SK-N-SH (cell line): ENCODE data around the gene TWNK. TPM values are rescaled to one million over a fixed set of nuclear protein-coding genes. Genes with fewer than 3 reads are reported as not detected.

Experiments used
- CTCF ChIA-PET: fragments of 300-600, 350-600 bp; formaldehyde crosslinking; extraction: SDS; loops from one replicate; lab custom pipeline; 2021; lab: Yijun Ruan, JAX
- POLR2A ChIA-PET: fragments of 350-600 bp; sonication (Branson Sonifier 250); formaldehyde crosslinking; extraction: SDS; loops from one replicate; lab custom pipeline; 2020; ENCODE audit warnings: antibody characterized with exemption, inconsistent platforms; lab: Yijun Ruan, JAX
- DNase-seq: peaks from one replicate; pipeline ENCODE4 v3.0.0; 2012
- H2AFZ ChIP-seq: fragments of 200-600 bp; sonication (generic); 2 replicates; pipeline ENCODE4 v1.8.1; 2016; ENCODE audit warnings: antibody characterized with exemption, mild to moderate bottlenecking, low read depth
- H3F3A ChIP-seq: fragments of 200-600 bp; sonication (generic); replicated peaks from 2 replicates; pipeline ENCODE3; 2016; ENCODE audit warnings: antibody characterized with exemption, mild to moderate bottlenecking; ENCODE audit not compliant: insufficient read depth
- H3K27ac ChIP-seq, 2 experiments: fragments of 200-500 bp in 1 of 2; fragments of 200-600 bp in 1 of 2; sonication (Bioruptor generic) in 1 of 2; sonication (generic), shearing (Covaris generic) in 1 of 2; 2 replicates each; pipeline versions ENCODE4 v1.5.1 to v1.6.1; 2014 to 2016; ENCODE audit warnings: low read depth in 2 of 2, inconsistent platforms in 1 of 2, low read length in 1 of 2, mild to moderate bottlenecking in 1 of 2, mixed read lengths in 1 of 2
- H3K27me3 ChIP-seq: fragments of 200-600 bp; sonication (generic), shearing (Covaris generic); 2 replicates; pipeline ENCODE4 v1.6.1; 2016; ENCODE audit warnings: mixed run types; ENCODE audit not compliant: insufficient read depth
- H3K36me3 ChIP-seq, 2 experiments: fragments of 200-500 bp in 1 of 2; fragments of 200-600 bp in 1 of 2; sonication (Bioruptor generic) in 1 of 2; sonication (generic) in 1 of 2; replicated peaks in 1 of 2; 2 replicates each; pipeline versions ENCODE3 to v1.5.1; 2014 to 2016; ENCODE audit warnings: low read length in 1 of 2, mild to moderate bottlenecking in 1 of 2; ENCODE audit not compliant: insufficient read depth in 2 of 2, control insufficient read depth in 1 of 2
- H3K4me1 ChIP-seq, 2 experiments: fragments of 200-500 bp in 1 of 2; fragments of 200-600 bp in 1 of 2; sonication (Bioruptor generic) in 1 of 2; sonication (generic), shearing (Covaris generic) in 1 of 2; 2 replicates each; pipeline versions ENCODE4 v1.5.1 to v1.6.1; 2014 to 2016; ENCODE audit warnings: low read depth in 1 of 2, low read length in 1 of 2, mixed run types in 1 of 2; ENCODE audit not compliant: insufficient read depth in 2 of 2, control insufficient read depth in 1 of 2
- H3K4me2 ChIP-seq: fragments of 200-600 bp; sonication (generic), shearing (Covaris generic); 2 replicates; pipeline ENCODE4 v1.6.1; 2017; ENCODE audit warnings: mixed run types
- H3K4me3 ChIP-seq, 2 experiments: fragments of 200-500 bp in 1 of 2; fragments of 200-600 bp in 1 of 2; sonication (Bioruptor generic) in 1 of 2; sonication (generic), shearing (Covaris generic) in 1 of 2; 2 replicates each; pipeline versions ENCODE4 v1.5.1 to v1.8.1; 2014 to 2016; ENCODE audit warnings: low read depth in 2 of 2, inconsistent platforms in 1 of 2, low read length in 1 of 2, mild to moderate bottlenecking in 1 of 2, mixed read lengths in 1 of 2, moderate library complexity in 1 of 2
- H3K79me2 ChIP-seq: fragments of 200-600 bp; sonication (generic); 2 replicates; pipeline ENCODE4 v1.8.1; 2017; ENCODE audit warnings: mild to moderate bottlenecking; ENCODE audit not compliant: insufficient read depth
- H3K9ac ChIP-seq: fragments of 200-600 bp; sonication (generic); 2 replicates; pipeline ENCODE4 v1.6.1; 2017; ENCODE audit warnings: mixed run types
- H3K9me2 ChIP-seq: fragments of 200-600 bp; sonication (generic); 2 replicates; pipeline ENCODE4 v1.6.1; 2017; ENCODE audit warnings: mixed run types
- H3K9me3 ChIP-seq: fragments of 200-600 bp; sonication (generic); 2 replicates; pipeline ENCODE4 v1.6.1; 2017; ENCODE audit warnings: mixed run types, mild to moderate bottlenecking, moderate library complexity
- H4K20me1 ChIP-seq: fragments of 200-600 bp; sonication (generic); 2 replicates; pipeline ENCODE4 v1.6.1; 2017; ENCODE audit warnings: mild to moderate bottlenecking, mixed run types; ENCODE audit not compliant: insufficient read depth
- CHD2 ChIP-seq: fragments of 150-350 bp; IDR thresholded peaks from 2 replicates; pipeline ENCODE4 v1.6.1; 2018; ENCODE audit warnings: low read length; ENCODE audit not compliant: partially characterized antibody
- FOSL2 ChIP-seq: IDR thresholded peaks from 2 replicates; pipeline ENCODE4 v1.4.0; 2012; ENCODE audit warnings: low read depth, mild to moderate bottlenecking, moderate library complexity, borderline replicate concordance
- GABPA ChIP-seq: IDR thresholded peaks from 2 replicates; pipeline ENCODE4 v1.4.0; 2012; ENCODE audit warnings: low read depth, mild to moderate bottlenecking
- GATA2 ChIP-seq: sonication (generic); formaldehyde crosslinking; IDR thresholded peaks from 2 replicates; pipeline ENCODE4 v1.5.0; 2020; ENCODE audit warnings: mild to moderate bottlenecking, missing genetic modification reagents
- MEF2A ChIP-seq: IDR thresholded peaks from 2 replicates; pipeline ENCODE4 v1.4.0; 2012; ENCODE audit warnings: low read depth, borderline replicate concordance
- NFIC ChIP-seq: IDR thresholded peaks from 2 replicates; pipeline ENCODE4 v1.4.0; 2012; ENCODE audit warnings: borderline replicate concordance
- RCOR1 ChIP-seq: fragments of 150-350 bp; IDR thresholded peaks from 2 replicates; pipeline ENCODE4 v1.6.1; 2017; ENCODE audit warnings: antibody characterized with exemption, low read length
- RFX5 ChIP-seq: IDR thresholded peaks from 2 replicates; pipeline ENCODE4 v1.6.1; 2012; ENCODE audit warnings: mild to moderate bottlenecking, improper control_type of control experiment, low read length
- RXRA ChIP-seq: IDR thresholded peaks from 2 replicates; pipeline ENCODE4 v1.4.0; 2012; ENCODE audit warnings: low read depth, mild to moderate bottlenecking, borderline replicate concordance
- SMC3 ChIP-seq: IDR thresholded peaks from 2 replicates; pipeline ENCODE4 v1.6.1; 2012; ENCODE audit warnings: low read depth, low read length, improper control_type of control experiment
- TAF1 ChIP-seq: IDR thresholded peaks from 2 replicates; pipeline ENCODE4 v1.6.1; 2012; ENCODE audit warnings: low read depth, mild to moderate bottlenecking, low read length, moderate library complexity, borderline replicate concordance
- TCF12 ChIP-seq: IDR thresholded peaks from 2 replicates; pipeline ENCODE4 v1.4.0; 2012
- TEAD4 ChIP-seq: IDR thresholded peaks from 2 replicates; pipeline ENCODE4 v1.4.0; 2012; ENCODE audit warnings: mild to moderate bottlenecking, borderline replicate concordance; ENCODE audit not compliant: insufficient read depth
- WGBS: methylation state at CpG from one replicate; pipeline ENCODE4 v1.1.6; 2017; ENCODE audit warnings: low lambda C conversion rate; 5-methylcytosine and 5-hydroxymethylcytosine counted together
- polyA plus RNA-seq, 3 experiments: library from polyadenylated mRNA; depleted of rRNA; stranded (reverse); fragments of >200 nt; gene quantifications; 2 replicates each; pipeline ENCODE4 v1.2.3, GENCODE V29; 2012
- TF ChIP-seq, protein P1 (sequence below): IDR thresholded peaks from 2 replicates; pipeline ENCODE4 v1.4.0; 2012; ENCODE audit warnings: low read depth, borderline replicate concordance
- TF ChIP-seq, protein P2 (sequence below): fragments of 200-600 bp; sonication (generic); IDR thresholded peaks from 2 replicates; pipeline ENCODE4 v1.6.1; 2017; ENCODE audit warnings: antibody characterized with exemption, mild to moderate bottlenecking, moderate library complexity
- TF ChIP-seq, protein P3 (sequence below): fragments of 150-350 bp; IDR thresholded peaks from 2 replicates; pipeline ENCODE4 v1.6.1; 2016; ENCODE audit warnings: mild to moderate bottlenecking, low read depth, low read length
- TF ChIP-seq, protein P4 (sequence below): IDR thresholded peaks from 2 replicates; pipeline ENCODE4 v1.6.1; 2012; ENCODE audit warnings: mild to moderate bottlenecking, low read depth, low read length, moderate library complexity
- TF ChIP-seq, protein P5 (sequence below): IDR thresholded peaks from 2 replicates; pipeline ENCODE4 v1.4.0; 2012; ENCODE audit warnings: low read depth, borderline replicate concordance

The TWNK gene
- polyA plus RNA-seq, 1 of the 3 experiments (the other 2 are of a cell fraction) = 16.4 TPM

DNA sequence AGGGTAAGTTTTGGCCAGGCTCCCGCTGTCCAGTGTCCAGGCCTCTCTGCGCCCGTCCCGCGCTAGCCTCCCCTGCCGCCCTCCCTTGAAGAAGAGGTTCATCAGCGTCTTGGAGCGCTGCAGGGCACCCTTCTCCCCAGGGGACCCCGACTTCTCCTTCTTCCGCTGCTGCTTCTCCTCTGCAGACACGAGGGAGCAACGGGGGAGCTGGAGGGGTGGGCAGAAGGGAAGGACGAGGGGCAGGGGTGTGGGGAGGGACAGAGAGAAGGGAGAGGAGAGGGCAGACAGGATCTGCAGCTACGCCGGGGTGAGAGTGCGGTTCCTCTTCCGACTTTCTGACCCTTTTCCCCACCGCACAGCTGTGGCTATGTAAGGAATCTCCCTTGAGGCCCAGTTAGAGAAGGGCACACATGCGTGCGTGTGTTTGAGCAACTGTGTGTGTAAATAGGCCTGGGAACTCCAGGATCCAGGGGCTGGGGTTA lies 30.8 kb downstream of the TWNK start:
- POLR2A ChIA-PET = interaction anchor here (1.0 to 1.3 kb wide), 2 partner anchors 13 to 24 kb away, joined by 3 to 8 read pairs; partner anchors contain the start of genes PDZD7 and SFXN3

More for the DNA sequence above, 30.8 kb downstream of the TWNK start:
- 96% methylated on average over 20 of the region's 20 CpGs for WGBS
- H4K20me1 ChIP-seq = no peaks in the 10 kb centered on the region
- CTCF ChIA-PET = interaction anchor here (1.3 to 7.2 kb wide), 16 partner anchors 8 to 493 kb away, joined by 3 to 443 read pairs (median 12); partner anchors contain the start of genes KAZALD1, LZTS2, MRPL43 and PDZD7
- H3K27me3 ChIP-seq = no peaks in the 10 kb centered on the region
- peaks cover 7 to 8% of the 10 kb centered on the region in 2 experiments; a peak in 3 of 4 replicates for H3K4me1 ChIP-seq
- no peak overlapping the region for H3K9ac ChIP-seq
- peaks cover 4% of the 10 kb centered on the region for H3F3A ChIP-seq
- H3K4me2 ChIP-seq = no peak overlapping the region
- no peaks in the 10 kb centered on the region for H3K9me2 ChIP-seq
- no peaks in the 10 kb centered on the region for H3K79me2 ChIP-seq
- no peak for DNase-seq
- no peaks in the 10 kb centered on the region for H3K36me3 ChIP-seq
- no peak overlapping the region for H3K4me3 ChIP-seq
- TF ChIP-seq MEF2A = no peak
- TF ChIP-seq NFIC = no peak
- no peak for TF ChIP-seq RCOR1
- TF ChIP-seq, protein P1, sequence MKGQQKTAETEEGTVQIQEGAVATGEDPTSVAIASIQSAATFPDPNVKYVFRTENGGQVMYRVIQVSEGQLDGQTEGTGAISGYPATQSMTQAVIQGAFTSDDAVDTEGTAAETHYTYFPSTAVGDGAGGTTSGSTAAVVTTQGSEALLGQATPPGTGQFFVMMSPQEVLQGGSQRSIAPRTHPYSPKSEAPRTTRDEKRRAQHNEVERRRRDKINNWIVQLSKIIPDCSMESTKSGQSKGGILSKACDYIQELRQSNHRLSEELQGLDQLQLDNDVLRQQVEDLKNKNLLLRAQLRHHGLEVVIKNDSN = no peak
- TF ChIP-seq, protein P2, sequence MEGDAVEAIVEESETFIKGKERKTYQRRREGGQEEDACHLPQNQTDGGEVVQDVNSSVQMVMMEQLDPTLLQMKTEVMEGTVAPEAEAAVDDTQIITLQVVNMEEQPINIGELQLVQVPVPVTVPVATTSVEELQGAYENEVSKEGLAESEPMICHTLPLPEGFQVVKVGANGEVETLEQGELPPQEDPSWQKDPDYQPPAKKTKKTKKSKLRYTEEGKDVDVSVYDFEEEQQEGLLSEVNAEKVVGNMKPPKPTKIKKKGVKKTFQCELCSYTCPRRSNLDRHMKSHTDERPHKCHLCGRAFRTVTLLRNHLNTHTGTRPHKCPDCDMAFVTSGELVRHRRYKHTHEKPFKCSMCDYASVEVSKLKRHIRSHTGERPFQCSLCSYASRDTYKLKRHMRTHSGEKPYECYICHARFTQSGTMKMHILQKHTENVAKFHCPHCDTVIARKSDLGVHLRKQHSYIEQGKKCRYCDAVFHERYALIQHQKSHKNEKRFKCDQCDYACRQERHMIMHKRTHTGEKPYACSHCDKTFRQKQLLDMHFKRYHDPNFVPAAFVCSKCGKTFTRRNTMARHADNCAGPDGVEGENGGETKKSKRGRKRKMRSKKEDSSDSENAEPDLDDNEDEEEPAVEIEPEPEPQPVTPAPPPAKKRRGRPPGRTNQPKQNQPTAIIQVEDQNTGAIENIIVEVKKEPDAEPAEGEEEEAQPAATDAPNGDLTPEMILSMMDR = no peak
- no peak for TF ChIP-seq SMC3
- no peak for TF ChIP-seq TEAD4
- TF ChIP-seq CHD2 = no peak
- no peak for TF ChIP-seq TCF12
- no peak for TF ChIP-seq FOSL2
- no peak for TF ChIP-seq GABPA
- TF ChIP-seq RXRA = no peak
- TF ChIP-seq, protein P3, sequence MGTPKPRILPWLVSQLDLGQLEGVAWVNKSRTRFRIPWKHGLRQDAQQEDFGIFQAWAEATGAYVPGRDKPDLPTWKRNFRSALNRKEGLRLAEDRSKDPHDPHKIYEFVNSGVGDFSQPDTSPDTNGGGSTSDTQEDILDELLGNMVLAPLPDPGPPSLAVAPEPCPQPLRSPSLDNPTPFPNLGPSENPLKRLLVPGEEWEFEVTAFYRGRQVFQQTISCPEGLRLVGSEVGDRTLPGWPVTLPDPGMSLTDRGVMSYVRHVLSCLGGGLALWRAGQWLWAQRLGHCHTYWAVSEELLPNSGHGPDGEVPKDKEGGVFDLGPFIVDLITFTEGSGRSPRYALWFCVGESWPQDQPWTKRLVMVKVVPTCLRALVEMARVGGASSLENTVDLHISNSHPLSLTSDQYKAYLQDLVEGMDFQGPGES = no peak
- TF ChIP-seq GATA2 (CRISPR knock-in tag) = no peak
- no peak for TF ChIP-seq RFX5
- TF ChIP-seq TAF1 = no peak
- TF ChIP-seq, protein P4, sequence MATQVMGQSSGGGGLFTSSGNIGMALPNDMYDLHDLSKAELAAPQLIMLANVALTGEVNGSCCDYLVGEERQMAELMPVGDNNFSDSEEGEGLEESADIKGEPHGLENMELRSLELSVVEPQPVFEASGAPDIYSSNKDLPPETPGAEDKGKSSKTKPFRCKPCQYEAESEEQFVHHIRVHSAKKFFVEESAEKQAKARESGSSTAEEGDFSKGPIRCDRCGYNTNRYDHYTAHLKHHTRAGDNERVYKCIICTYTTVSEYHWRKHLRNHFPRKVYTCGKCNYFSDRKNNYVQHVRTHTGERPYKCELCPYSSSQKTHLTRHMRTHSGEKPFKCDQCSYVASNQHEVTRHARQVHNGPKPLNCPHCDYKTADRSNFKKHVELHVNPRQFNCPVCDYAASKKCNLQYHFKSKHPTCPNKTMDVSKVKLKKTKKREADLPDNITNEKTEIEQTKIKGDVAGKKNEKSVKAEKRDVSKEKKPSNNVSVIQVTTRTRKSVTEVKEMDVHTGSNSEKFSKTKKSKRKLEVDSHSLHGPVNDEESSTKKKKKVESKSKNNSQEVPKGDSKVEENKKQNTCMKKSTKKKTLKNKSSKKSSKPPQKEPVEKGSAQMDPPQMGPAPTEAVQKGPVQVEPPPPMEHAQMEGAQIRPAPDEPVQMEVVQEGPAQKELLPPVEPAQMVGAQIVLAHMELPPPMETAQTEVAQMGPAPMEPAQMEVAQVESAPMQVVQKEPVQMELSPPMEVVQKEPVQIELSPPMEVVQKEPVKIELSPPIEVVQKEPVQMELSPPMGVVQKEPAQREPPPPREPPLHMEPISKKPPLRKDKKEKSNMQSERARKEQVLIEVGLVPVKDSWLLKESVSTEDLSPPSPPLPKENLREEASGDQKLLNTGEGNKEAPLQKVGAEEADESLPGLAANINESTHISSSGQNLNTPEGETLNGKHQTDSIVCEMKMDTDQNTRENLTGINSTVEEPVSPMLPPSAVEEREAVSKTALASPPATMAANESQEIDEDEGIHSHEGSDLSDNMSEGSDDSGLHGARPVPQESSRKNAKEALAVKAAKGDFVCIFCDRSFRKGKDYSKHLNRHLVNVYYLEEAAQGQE = no peak
- TF ChIP-seq, protein P5, sequence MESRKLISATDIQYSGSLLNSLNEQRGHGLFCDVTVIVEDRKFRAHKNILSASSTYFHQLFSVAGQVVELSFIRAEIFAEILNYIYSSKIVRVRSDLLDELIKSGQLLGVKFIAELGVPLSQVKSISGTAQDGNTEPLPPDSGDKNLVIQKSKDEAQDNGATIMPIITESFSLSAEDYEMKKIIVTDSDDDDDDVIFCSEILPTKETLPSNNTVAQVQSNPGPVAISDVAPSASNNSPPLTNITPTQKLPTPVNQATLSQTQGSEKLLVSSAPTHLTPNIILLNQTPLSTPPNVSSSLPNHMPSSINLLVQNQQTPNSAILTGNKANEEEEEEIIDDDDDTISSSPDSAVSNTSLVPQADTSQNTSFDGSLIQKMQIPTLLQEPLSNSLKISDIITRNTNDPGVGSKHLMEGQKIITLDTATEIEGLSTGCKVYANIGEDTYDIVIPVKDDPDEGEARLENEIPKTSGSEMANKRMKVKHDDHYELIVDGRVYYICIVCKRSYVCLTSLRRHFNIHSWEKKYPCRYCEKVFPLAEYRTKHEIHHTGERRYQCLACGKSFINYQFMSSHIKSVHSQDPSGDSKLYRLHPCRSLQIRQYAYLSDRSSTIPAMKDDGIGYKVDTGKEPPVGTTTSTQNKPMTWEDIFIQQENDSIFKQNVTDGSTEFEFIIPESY = no peak
- H3K27ac ChIP-seq = no peak overlapping the region
- no peak overlapping the region for H2AFZ ChIP-seq
- H3K9me3 ChIP-seq = no peaks in the 10 kb centered on the region
